Measurements from ENCODE around the gene DHRS4L2.
"Not testable (repeated sequence)": the region's sequence is repeated elsewhere in the genome, so short reads cannot be mapped to it uniquely, and the experiment has no call there.

The DHRS4L2 gene

GRCh38 chr14:24011051-24011450, 22.3 kb downstream of the DHRS4L2 start:
- TF ChIP-seq, protein P1, sequence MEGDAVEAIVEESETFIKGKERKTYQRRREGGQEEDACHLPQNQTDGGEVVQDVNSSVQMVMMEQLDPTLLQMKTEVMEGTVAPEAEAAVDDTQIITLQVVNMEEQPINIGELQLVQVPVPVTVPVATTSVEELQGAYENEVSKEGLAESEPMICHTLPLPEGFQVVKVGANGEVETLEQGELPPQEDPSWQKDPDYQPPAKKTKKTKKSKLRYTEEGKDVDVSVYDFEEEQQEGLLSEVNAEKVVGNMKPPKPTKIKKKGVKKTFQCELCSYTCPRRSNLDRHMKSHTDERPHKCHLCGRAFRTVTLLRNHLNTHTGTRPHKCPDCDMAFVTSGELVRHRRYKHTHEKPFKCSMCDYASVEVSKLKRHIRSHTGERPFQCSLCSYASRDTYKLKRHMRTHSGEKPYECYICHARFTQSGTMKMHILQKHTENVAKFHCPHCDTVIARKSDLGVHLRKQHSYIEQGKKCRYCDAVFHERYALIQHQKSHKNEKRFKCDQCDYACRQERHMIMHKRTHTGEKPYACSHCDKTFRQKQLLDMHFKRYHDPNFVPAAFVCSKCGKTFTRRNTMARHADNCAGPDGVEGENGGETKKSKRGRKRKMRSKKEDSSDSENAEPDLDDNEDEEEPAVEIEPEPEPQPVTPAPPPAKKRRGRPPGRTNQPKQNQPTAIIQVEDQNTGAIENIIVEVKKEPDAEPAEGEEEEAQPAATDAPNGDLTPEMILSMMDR (IDR thresholded peaks at IDR 0.05; ENCODE audit: insufficient read depth, low read depth, low read length, missing control alignments): no peak
- no peak overlapping the region for H3K4me3 ChIP-seq (ENCODE audit: low read length)

DNA sequence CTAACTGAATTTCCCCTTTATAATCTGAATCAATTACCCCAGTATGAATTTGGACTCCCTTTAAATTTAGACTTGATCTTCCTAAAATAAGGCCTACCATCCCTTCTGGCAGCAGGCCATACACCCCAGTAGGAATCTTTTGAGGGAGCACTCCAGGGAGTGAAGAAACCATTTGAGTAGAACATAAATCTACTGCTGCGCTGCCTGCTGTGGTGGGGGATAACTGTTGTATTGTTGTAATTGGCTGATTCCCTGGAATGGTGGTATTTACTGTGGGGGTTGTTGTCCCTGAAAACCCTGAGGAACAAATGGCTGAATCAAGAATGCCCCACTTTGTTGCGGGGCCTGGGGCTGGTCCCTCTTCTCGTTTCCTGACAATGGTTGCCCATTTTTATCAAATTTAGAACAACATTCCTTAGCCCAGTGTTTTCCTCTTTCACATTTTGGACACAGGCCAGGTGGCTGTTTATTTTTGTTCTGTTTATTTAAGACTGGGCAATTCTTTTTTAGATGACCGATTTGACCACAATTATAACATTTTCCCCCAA, 24.1 kb downstream of the DHRS4L2 start:
- H3K4me3 ChIP-seq (ENCODE audit: low read length); DNase-seq (ENCODE audit: low read depth): not testable (repeated sequence)

More at GRCh38 chr14:24011051-24011450, 22.3 kb downstream of the DHRS4L2 start:
- DNase-seq (ENCODE audit: low read depth): no peak

DNA sequence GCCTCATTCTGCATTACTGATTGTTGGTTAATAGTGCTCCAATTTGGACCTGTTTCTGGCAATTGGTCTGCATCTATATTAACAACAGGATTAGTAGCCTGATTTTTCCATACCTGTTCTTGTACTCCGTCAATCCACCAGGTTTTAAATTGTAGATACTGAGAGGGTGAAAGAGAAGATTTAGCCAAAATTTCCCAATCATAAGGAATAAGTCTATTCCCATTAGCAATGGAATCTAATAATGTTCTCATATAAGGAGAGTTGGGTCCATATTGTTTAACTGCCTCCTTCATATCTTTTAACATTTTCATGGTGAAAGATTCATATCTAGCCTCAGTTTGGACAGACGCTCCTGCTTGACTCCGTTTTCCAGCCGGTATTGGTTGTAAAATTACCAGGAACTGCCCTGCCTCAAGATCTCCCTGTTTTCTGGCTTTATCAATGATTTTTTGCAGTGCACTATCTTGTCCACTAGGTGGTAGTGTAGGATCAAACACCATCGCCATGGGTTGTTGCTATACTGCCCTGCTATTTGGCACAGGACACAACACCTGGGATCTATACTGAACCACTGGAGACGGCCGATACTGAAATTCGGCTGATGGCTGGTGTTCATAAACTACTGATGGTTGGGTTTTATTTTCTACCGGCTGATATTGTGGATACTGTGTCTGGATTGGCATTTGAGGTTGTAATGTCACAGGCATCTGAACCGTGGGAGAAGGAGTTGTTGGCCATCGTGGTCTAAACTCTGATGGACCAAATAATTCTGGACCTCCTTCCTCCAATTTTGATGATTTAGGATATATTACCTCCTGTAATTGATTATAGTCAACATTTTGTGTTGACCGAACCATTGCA, 25.2 kb downstream of the DHRS4L2 start:
- H3K4me3 ChIP-seq (ENCODE audit: low read length): no peak overlapping the region
- DNase-seq (ENCODE audit: low read depth): peak; percentile 78
- TF ChIP-seq, protein P1 (IDR thresholded peaks at IDR 0.05; ENCODE audit: insufficient read depth, low read depth, low read length, missing control alignments): peak; percentile 92

DNA sequence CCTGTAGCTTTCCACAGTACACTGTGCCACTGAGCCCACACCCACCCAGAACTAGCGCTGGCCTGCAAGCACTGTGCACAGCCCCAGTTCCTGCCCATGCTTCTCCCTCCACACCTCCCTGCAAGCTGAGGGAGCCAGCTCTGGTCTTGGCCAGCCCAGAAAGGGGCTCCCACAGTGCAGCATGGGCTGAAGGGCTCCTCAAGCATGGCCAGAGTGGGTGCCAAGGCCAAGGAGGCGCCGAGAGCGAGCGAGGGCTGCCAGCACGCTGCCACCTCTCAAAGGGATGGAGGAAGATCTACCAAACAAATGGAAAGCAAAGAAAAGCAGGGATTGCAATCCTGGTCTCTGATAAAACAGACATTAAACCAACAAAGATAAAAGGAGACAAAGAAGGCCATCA, 27.0 kb downstream of the DHRS4L2 start:
- not testable (repeated sequence) for H3K4me3 ChIP-seq (ENCODE audit: low read length)

GRCh38 chr14:24018978-24019377, 30.2 kb downstream of the DHRS4L2 start:
- not testable (repeated sequence) for DNase-seq (ENCODE audit: low read depth); H3K4me3 ChIP-seq (ENCODE audit: low read length)

More for the DNA sequence above, 27.0 kb downstream of the DHRS4L2 start:
- not testable (repeated sequence) for DNase-seq (ENCODE audit: low read depth)

DNA sequence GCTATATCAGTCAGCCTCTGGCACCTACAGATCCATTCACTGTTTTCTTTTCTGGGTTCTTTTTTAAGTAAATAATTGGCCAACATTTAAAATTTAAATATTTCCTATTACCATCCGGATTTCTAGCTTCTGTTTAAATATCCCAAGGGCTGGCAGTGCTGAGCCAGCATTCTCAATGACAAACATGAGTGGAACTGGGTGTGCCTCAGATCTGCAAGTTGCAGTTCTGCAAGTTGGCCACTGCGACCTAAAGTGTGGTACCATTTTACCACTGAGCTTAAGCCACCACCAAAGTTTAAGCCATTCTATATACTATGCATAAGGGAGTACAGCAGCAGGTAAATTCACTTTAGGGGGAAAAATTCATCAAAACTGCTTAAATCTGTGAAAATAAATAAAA, 31.2 kb downstream of the DHRS4L2 start:
- DNase-seq (ENCODE audit: low read depth): peak; percentile 44
- not testable (repeated sequence) for H3K4me3 ChIP-seq (ENCODE audit: low read length)
- TF ChIP-seq, protein P1 (IDR thresholded peaks at IDR 0.05; ENCODE audit: insufficient read depth, low read depth, low read length, missing control alignments): peak; percentile 52

DNA sequence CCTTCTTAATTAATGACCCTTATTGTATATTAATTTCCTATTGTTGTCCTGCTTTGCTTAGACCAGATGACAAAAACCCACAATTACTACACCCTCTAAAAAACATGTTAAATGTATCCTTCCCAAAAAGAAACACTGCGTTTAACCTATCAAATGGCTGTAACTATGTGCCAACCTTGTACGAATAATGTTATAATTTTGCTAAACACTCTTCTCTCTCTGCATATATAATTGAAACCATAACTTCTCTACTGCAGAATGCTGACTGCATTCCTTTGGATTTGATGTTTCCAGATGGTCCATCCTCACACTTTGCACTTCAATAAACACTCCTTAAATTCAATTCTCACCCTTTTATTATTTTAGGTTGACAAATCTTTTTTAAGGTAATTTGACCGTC, 31.8 kb downstream of the DHRS4L2 start:
- DNase-seq (ENCODE audit: low read depth); H3K4me3 ChIP-seq (ENCODE audit: low read length): not testable (repeated sequence)

DNA sequence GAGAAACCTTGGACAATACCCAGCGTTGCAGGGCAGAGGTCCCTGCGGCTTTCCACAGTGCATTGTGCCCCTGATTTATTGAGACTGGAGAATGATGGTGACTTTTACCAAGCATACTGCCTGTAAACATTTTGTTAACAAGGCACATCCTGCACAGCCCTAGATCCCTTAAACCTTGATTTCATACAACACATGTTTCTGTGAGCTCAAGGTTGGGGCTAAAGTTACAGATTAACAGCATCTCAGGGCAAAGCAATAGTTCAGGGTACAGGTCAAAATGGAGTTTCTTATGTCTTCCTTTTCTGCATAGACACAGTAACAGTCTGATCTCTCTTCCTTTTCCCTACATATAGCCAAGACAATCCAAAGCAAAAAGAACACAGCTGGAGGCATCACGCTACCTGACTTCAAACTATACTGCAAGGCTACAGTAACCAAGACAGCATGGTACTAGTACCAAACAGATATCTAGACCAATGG, 36.2 kb downstream of the DHRS4L2 start:
- DNase-seq (ENCODE audit: low read depth); H3K4me3 ChIP-seq (ENCODE audit: low read length): not testable (repeated sequence)

DNA sequence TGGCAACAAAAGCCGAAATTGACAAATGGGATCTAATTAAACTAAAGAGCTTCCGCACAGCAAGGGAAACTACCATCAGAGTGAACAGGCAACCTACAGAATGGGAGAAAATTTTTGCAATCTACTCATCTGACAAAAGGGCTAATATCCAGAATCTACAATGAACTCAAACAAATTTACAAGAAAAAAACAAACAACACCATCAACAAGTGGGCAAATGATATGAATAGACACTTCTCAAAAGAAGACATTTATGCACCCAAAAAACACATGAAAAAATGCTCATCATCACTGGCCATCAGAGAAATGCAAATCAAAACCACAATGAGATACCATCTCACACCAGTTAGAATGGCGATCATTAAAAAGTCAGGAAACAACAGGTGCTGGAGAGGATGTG, 41.0 kb downstream of the DHRS4L2 start:
- DNase-seq (ENCODE audit: low read depth); H3K4me3 ChIP-seq (ENCODE audit: low read length): not testable (repeated sequence)

DNA sequence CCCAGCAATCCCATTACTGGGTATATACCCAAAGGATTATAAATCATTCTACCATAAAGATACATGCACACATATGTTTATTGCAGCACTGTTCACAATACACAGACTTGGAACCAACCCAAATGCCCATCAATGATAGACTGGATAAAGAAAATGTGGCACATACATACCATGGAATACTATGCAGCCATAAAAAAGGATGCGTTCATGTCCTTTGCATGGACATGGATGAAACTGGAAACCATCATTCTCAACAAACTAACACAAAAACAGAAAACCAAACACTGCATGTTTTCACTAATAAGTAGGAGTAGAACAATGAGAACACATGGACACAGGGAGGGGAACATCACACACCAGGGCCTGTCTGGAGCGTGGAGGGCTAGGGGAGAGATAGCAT, 42.6 kb downstream of the DHRS4L2 start:
- H3K4me3 ChIP-seq (ENCODE audit: low read length); DNase-seq (ENCODE audit: low read depth): not testable (repeated sequence)

All from epithelial cell of esophagus (primary cell).